Cardiac septum (tissue), 1 donor: ENCODE data around the gene C1orf21. TPM values are rescaled to one million over a fixed set of nuclear protein-coding genes. Genes with fewer than 3 reads are reported as not detected.

Experiments used
- DNase-seq: peaks from one replicate; pipeline ENCODE4 v3.0.0-alpha.2; 2020; ENCODE audit warnings: low spot score
- intact Hi-C: fragments of 100-400 bp; cut with DNase I; formaldehyde crosslinking; loops from one replicate; pipeline ENCODE4 v1.14.0; 2022
- total RNA-seq: library from RNA; stranded (reverse); fragmentation: NEBNext Ultra II Directional; extraction: Animal tissue kit (Norgen Biotek cat#: 25700); gene quantifications from one replicate; pipeline ENCODE4 v1.2.1, GENCODE V29; 2021
- donor health status: DM: no; HTN: no; CAD: no.

C1orf21 gene
- total RNA-seq, 1 donor from 2014 or later: 93.6 TPM

- no peak for DNase-seq
- intact Hi-C loops: loop anchor here (10.0 kb wide), 1 partner anchor 493 kb away; no protein-coding TSS in a partner anchor
Measured at GRCh38 chr1:184567637-184568036, 180.8 kb downstream of the C1orf21 start.

- intact Hi-C loops: loop anchor here (10.0 kb wide), 1 partner anchor 493 kb away; no protein-coding TSS in a partner anchor
- DNase-seq: no peak
Measured at GRCh38 chr1:184568148-184568547, 181.3 kb downstream of the C1orf21 start.

GRCh38 chr1:184569106-184569505, 182.3 kb downstream of the C1orf21 start:
- intact Hi-C loops: loop anchor here (10.0 kb wide), 1 partner anchor 494 kb away; no protein-coding TSS in a partner anchor
- no peak for DNase-seq

- intact Hi-C loops: no loop called here
- DNase-seq: no peak
Measured at GRCh38 chr1:184574588-184574987, 187.8 kb downstream of the C1orf21 start.

- intact Hi-C loops: no loop called here
- no peak for DNase-seq
Measured at GRCh38 chr1:184576822-184577221, 190.0 kb downstream of the C1orf21 start.

- DNase-seq: no peak
- intact Hi-C loops: no loop called here
Measured at GRCh38 chr1:184577319-184577718, 190.5 kb downstream of the C1orf21 start.

- no peak for DNase-seq
- intact Hi-C loops: no loop called here
Measured at GRCh38 chr1:184582411-184582810, 195.6 kb downstream of the C1orf21 start.

- intact Hi-C loops: no loop called here
- no peak for DNase-seq
Measured at GRCh38 chr1:184583849-184584248, 197.0 kb downstream of the C1orf21 start.

GRCh38 chr1:184588701-184589100, 201.9 kb downstream of the C1orf21 start:
- intact Hi-C loops: no loop called here
- DNase-seq: no peak

- intact Hi-C loops: no loop called here
- DNase-seq: no peak
Measured at GRCh38 chr1:184590163-184590750, 203.4 kb downstream of the C1orf21 start.

- intact Hi-C loops: no loop called here
- DNase-seq: no peak
Measured at GRCh38 chr1:184593597-184593996, 206.8 kb downstream of the C1orf21 start.

- intact Hi-C loops: no loop called here
- no peak for DNase-seq
Measured at GRCh38 chr1:184595596-184595995, 208.8 kb downstream of the C1orf21 start.

GRCh38 chr1:184596950-184597645, 210.3 kb downstream of the C1orf21 start:
- DNase-seq: no peak
- intact Hi-C loops: no loop called here

- DNase-seq: no peak
- intact Hi-C loops: no loop called here
Measured at GRCh38 chr1:184597650-184598357, 211.0 kb downstream of the C1orf21 start.

GRCh38 chr1:184598403-184599193, 211.8 kb downstream of the C1orf21 start:
- intact Hi-C loops: no loop called here
- no peak for DNase-seq

GRCh38 chr1:184604152-184604900, 217.5 kb downstream of the C1orf21 start:
- DNase-seq: no peak
- intact Hi-C loops: no loop called here

- DNase-seq: no peak
- intact Hi-C loops: no loop called here
Measured at GRCh38 chr1:184605941-184606340, 219.1 kb downstream of the C1orf21 start.

- no peak for DNase-seq
- intact Hi-C loops: no loop called here
Measured at GRCh38 chr1:184606786-184607185, 220.0 kb downstream of the C1orf21 start.

- intact Hi-C loops: no loop called here
Measured at GRCh38 chr1:184608581-184608980, 221.8 kb downstream of the C1orf21 start.

More at GRCh38 chr1:184608581-184608980, 221.8 kb downstream of the C1orf21 start:
- no peak for DNase-seq
